HG03432 (cell line): ENCODE data around the gene ACTR3.
"Not testable (repeated sequence)": the region's sequence is repeated elsewhere in the genome, so short reads cannot be mapped to it uniquely, and the experiment has no call there.

Source experiments
- ATAC-seq: cut with Tn5 transposase; IDR thresholded peaks from one replicate; pipeline ENCODE4 v1.9.1; 2021; ENCODE audit warnings: mild to moderate bottlenecking, moderate library complexity; ENCODE audit not compliant: unreplicated experiment

The ACTR3 gene

GRCh38 chr2:113889471-113890252 is at the start of gene ACTR3:
TSS of gene ACTR3 (plus strand) at chr2:113890089. CDS start at chr2:113890280, 191 bp downstream.
- peak; percentile 64 for ATAC-seq

GRCh38 chr2:113840518-113840917 is 49.4 kb upstream of the ACTR3 start:
- no peak for ATAC-seq

GRCh38 chr2:113842919-113843736 is 46.8 kb upstream of the ACTR3 start:
- no peak for ATAC-seq

- not testable (repeated sequence) for ATAC-seq
These were observed 46.2 kb upstream of the ACTR3 start for GRCh38 chr2:113843737-113844050.

GRCh38 chr2:113845261-113845660 is 44.6 kb upstream of the ACTR3 start:
- ATAC-seq = no peak

- ATAC-seq = not testable (repeated sequence)
These were observed 44.1 kb upstream of the ACTR3 start for GRCh38 chr2:113845796-113846195.

GRCh38 chr2:113846429-113846828 is 43.5 kb upstream of the ACTR3 start:
- no peak for ATAC-seq

GRCh38 chr2:113847144-113847543 is 42.7 kb upstream of the ACTR3 start:
- ATAC-seq = peak; percentile 64

- ATAC-seq = peak; percentile 68
These were observed 41.0 kb upstream of the ACTR3 start for GRCh38 chr2:113848758-113849415.

- ATAC-seq = no peak
These were observed 39.2 kb upstream of the ACTR3 start for GRCh38 chr2:113850687-113851086.

- ATAC-seq = no peak
These were observed 38.2 kb upstream of the ACTR3 start for GRCh38 chr2:113851640-113852039.

GRCh38 chr2:113854208-113854607 is 35.7 kb upstream of the ACTR3 start:
- ATAC-seq = no peak

GRCh38 chr2:113854970-113855740 is 34.7 kb upstream of the ACTR3 start:
- ATAC-seq = no peak

- no peak for ATAC-seq
These were observed 32.4 kb upstream of the ACTR3 start for GRCh38 chr2:113857464-113857863.

GRCh38 chr2:113858764-113859163 is 31.1 kb upstream of the ACTR3 start:
- ATAC-seq = no peak

- peak; percentile 33 for ATAC-seq
These were observed 28.1 kb upstream of the ACTR3 start for GRCh38 chr2:113861740-113862139.

- ATAC-seq = no peak
These were observed 26.7 kb upstream of the ACTR3 start for GRCh38 chr2:113863144-113863543.

- no peak for ATAC-seq
These were observed 22.3 kb upstream of the ACTR3 start for GRCh38 chr2:113867571-113867970.

GRCh38 chr2:113869253-113869652 is 20.6 kb upstream of the ACTR3 start:
- no peak for ATAC-seq

GRCh38 chr2:113872201-113872600 is 17.7 kb upstream of the ACTR3 start:
- no peak for ATAC-seq

GRCh38 chr2:113873867-113874266 is 16.0 kb upstream of the ACTR3 start:
- ATAC-seq = no peak
